Measurements from ENCODE around the gene SLC13A5.

Gene SLC13A5

GRCh38 chr17:6654841-6655731, 58.1 kb downstream of the SLC13A5 start:
- no peak for DNase-seq (ENCODE audit: low spot score)
- in situ Hi-C loops (cut with MboI; ENCODE audit: low sequenced_read_pairs, unreplicated experiment): loop anchor here (25.0 kb wide), 1 partner anchor 357 kb away; the partner anchor contains the start of genes BCL6B and RNASEK
- no peak for TF ChIP-seq CTCF (IDR thresholded peaks at IDR 0.05; ENCODE audit: borderline replicate concordance, control extremely low read depth, extremely low read depth, insufficient read depth, missing control alignments)

- no peak for TF ChIP-seq CTCF (IDR thresholded peaks at IDR 0.05; ENCODE audit: borderline replicate concordance, control extremely low read depth, extremely low read depth, insufficient read depth, missing control alignments)
- in situ Hi-C loops (cut with MboI; ENCODE audit: low sequenced_read_pairs, unreplicated experiment): loop anchor here (25.0 kb wide), 1 partner anchor 360 kb away; the partner anchor contains the start of genes BCL6B and RNASEK
- DNase-seq (ENCODE audit: low spot score): no peak
Measured at GRCh38 chr17:6651919-6652452, 61.2 kb downstream of the SLC13A5 start.

- peak; percentile 97 for DNase-seq (ENCODE audit: low spot score)
Measured at GRCh38 chr17:6651354-6651918, 61.7 kb downstream of the SLC13A5 start, which contains the start of the genes C17orf100 and MED31. Gene C17orf100, plus strand, starts transcription at chr17:6651762. Its CDS starts 152 bp downstream, at chr17:6651914. Gene MED31, minus strand, starts transcription at chr17:6651605. Its CDS starts 77 bp downstream, at chr17:6651528.

GRCh38 chr17:6648181-6648580, 65.0 kb downstream of the SLC13A5 start:
- TF ChIP-seq CTCF (IDR thresholded peaks at IDR 0.05; ENCODE audit: borderline replicate concordance, control extremely low read depth, extremely low read depth, insufficient read depth, missing control alignments): peak; percentile 27
- in situ Hi-C loops (cut with MboI; ENCODE audit: low sequenced_read_pairs, unreplicated experiment): no loop called here
- no peak for DNase-seq (ENCODE audit: low spot score)

More at GRCh38 chr17:6651354-6651918, 61.7 kb downstream of the SLC13A5 start, which contains the start of the genes C17orf100 and MED31:
- no peak for TF ChIP-seq CTCF (IDR thresholded peaks at IDR 0.05; ENCODE audit: borderline replicate concordance, control extremely low read depth, extremely low read depth, insufficient read depth, missing control alignments)
- in situ Hi-C loops (cut with MboI; ENCODE audit: low sequenced_read_pairs, unreplicated experiment): loop anchor here (25.0 kb wide), 1 partner anchor 361 kb away; the partner anchor contains the start of genes BCL6B and RNASEK

GRCh38 chr17:6643451-6644125, 69.6 kb downstream of the SLC13A5 start:
- TF ChIP-seq CTCF (IDR thresholded peaks at IDR 0.05; ENCODE audit: borderline replicate concordance, control extremely low read depth, extremely low read depth, insufficient read depth, missing control alignments): no peak
- no peak for DNase-seq (ENCODE audit: low spot score)
- in situ Hi-C loops (cut with MboI; ENCODE audit: low sequenced_read_pairs, unreplicated experiment): no loop called here

- in situ Hi-C loops (cut with MboI; ENCODE audit: low sequenced_read_pairs, unreplicated experiment): no loop called here
- no peak for TF ChIP-seq CTCF (IDR thresholded peaks at IDR 0.05; ENCODE audit: borderline replicate concordance, control extremely low read depth, extremely low read depth, insufficient read depth, missing control alignments)
- DNase-seq (ENCODE audit: low spot score): no peak
Measured at GRCh38 chr17:6642592-6642991, 70.6 kb downstream of the SLC13A5 start.

Measured in GM13976 (cell line).